PC-3 (cell line): Measurements from ENCODE around the gene VWC2.

ENCODE experiments used
- CTCF ChIP-seq: fragments of 300-600 bp; sonication (generic); conservative IDR thresholded peaks from 2 replicates; pipeline ENCODE4 v1.5.1; 2017; ENCODE audit warnings: antibody characterized with exemption, low read depth, mild to moderate bottlenecking, low read length
- EZH2 ChIP-seq: fragments of 300-600 bp; sonication (generic); IDR thresholded peaks from one replicate; pipeline ENCODE4 v1.6.1; 2017; ENCODE audit warnings: antibody characterized with exemption, mild to moderate bottlenecking, low read length; ENCODE audit not compliant: unreplicated experiment
- EZH2phosphoT487 ChIP-seq: fragments of 300-600 bp; sonication (generic); IDR thresholded peaks from 2 replicates; pipeline ENCODE4 v1.6.1; 2018; ENCODE audit warnings: mild to moderate bottlenecking, antibody characterized with exemption, low read length, borderline replicate concordance

DNA sequence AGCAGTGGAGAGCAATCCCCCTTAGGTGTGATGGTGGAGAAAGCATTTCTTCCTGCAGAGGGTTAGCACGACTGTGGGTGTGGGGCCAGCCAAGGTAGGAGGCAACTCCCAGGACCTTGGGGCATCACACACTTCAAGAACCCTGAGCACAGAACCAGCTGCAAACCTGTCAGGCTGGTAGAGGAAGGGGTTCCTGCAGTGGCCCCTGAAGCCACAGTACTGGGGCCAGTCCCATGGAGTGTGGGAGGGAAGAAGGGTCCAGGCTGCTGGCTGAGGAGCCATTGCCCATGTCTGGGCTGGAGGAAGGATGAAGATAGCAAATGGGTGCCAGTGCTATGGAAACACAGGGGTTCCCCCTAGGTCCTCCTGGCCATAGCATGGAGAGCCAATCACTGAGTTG is 110.5 kb downstream of the VWC2 start:
- TF ChIP-seq CTCF (no peak), EZH2 (no peak), EZH2phosphoT487 (no peak)
